Calu3 (cell line): ENCODE results near the gene HBD. TPM values are rescaled to one million over a fixed set of nuclear protein-coding genes. Genes with fewer than 3 reads are reported as not detected.

Experiments used
- BruUV-seq: library from RNA; stranded (reverse); fragments of 400-500 nt; replicated peaks from 2 replicates; lab custom pipeline; 2021; lab: Mats Ljungman, UMichigan
- CTCF ChIA-PET: fragments of 300-600 bp; sonication (Branson Sonifier 250); formaldehyde crosslinking; loops from one replicate; lab custom pipeline; 2022; ENCODE audit warnings: antibody characterized with exemption; lab: Charles Lee
- DNase-seq: peaks from one replicate; pipeline ENCODE4 v3.0.0; 2022
- H3K27ac Mint-ChIP-seq: one replicate; pipeline ENCODE4 v1.8.0; 2022; ENCODE audit warnings: mixed read lengths; ENCODE audit not compliant: unreplicated experiment
- H3K27me3 Mint-ChIP-seq: one replicate; pipeline ENCODE4 v1.8.0; 2022; ENCODE audit warnings: mixed read lengths; ENCODE audit not compliant: unreplicated experiment
- H3K36me3 Mint-ChIP-seq: one replicate; pipeline ENCODE4 v1.8.0; 2022; ENCODE audit warnings: mild to moderate bottlenecking, moderate library complexity, mixed read lengths; ENCODE audit not compliant: insufficient read depth, unreplicated experiment
- H3K4me1 Mint-ChIP-seq: one replicate; pipeline ENCODE4 v1.8.0; 2022; ENCODE audit warnings: mild to moderate bottlenecking, low read depth, mixed read lengths; ENCODE audit not compliant: unreplicated experiment
- H3K4me3 Mint-ChIP-seq: one replicate; pipeline ENCODE4 v1.8.0; 2022; ENCODE audit warnings: mild to moderate bottlenecking, low read depth, moderate library complexity, mixed read lengths; ENCODE audit not compliant: unreplicated experiment
- H3K9me3 Mint-ChIP-seq: one replicate; pipeline ENCODE4 v1.8.0; 2022; ENCODE audit warnings: low read depth, mixed read lengths; ENCODE audit not compliant: unreplicated experiment
- CTCF ChIP-seq: fragments of 200-600 bp; IDR thresholded peaks from one replicate; pipeline ENCODE4 v1.8.0; 2022; ENCODE audit warnings: antibody characterized with exemption; ENCODE audit not compliant: unreplicated experiment
- intact Hi-C: fragments of 100-400 bp; cut with micrococcal nuclease; formaldehyde crosslinking; loops from one replicate; pipeline ENCODE4 v1.10.0; 2022; ENCODE audit not compliant: unreplicated experiment
- total RNA-seq: library from RNA; stranded (reverse); gene quantifications from 2 replicates; pipeline ENCODE4 v1.2.3, GENCODE V29; 2022

Gene HBD
- total RNA-seq, 1 experiment from 2014 or later = not detected

- no peak for TF ChIP-seq CTCF
- Mint-ChIP-seq H3K27ac (no peak overlapping the region), H3K36me3 (no peaks in the 10 kb centered on the region), H3K4me1 (no peaks in the 10 kb centered on the region), H3K27me3 (peaks cover 6% of the 10 kb centered on the region), H3K9me3 (no peaks in the 10 kb centered on the region), H3K4me3 (no peak overlapping the region)
- CTCF ChIA-PET = no interaction called here
- no TSS peak for BruUV-seq
- intact Hi-C loops = no loop called here
- DNase-seq = no peak
These were observed 5.8 kb upstream of the HBD start for GRCh38 chr11:5240056-5240455.

GRCh38 chr11:5239046-5239445, 4.8 kb upstream of the HBD start:
- Mint-ChIP-seq H3K27me3 (no peaks in the 10 kb centered on the region), H3K4me1 (no peaks in the 10 kb centered on the region), H3K4me3 (no peak overlapping the region), H3K9me3 (no peaks in the 10 kb centered on the region), H3K36me3 (no peaks in the 10 kb centered on the region), H3K27ac (no peak overlapping the region)
- CTCF ChIA-PET = no interaction called here
- no peak for TF ChIP-seq CTCF
- DNase-seq = no peak
- intact Hi-C loops = no loop called here
- no TSS peak for BruUV-seq

GRCh38 chr11:5238486-5238885, 4.2 kb upstream of the HBD start:
- Mint-ChIP-seq H3K4me1 (no peaks in the 10 kb centered on the region), H3K4me3 (no peak overlapping the region), H3K36me3 (no peaks in the 10 kb centered on the region), H3K27me3 (no peaks in the 10 kb centered on the region), H3K9me3 (no peaks in the 10 kb centered on the region), H3K27ac (no peak overlapping the region)
- CTCF ChIA-PET = no interaction called here
- TF ChIP-seq CTCF = no peak
- DNase-seq = no peak
- intact Hi-C loops = no loop called here
- no TSS peak for BruUV-seq

GRCh38 chr11:5237420-5237819, 3.1 kb upstream of the HBD start:
- TF ChIP-seq CTCF = no peak
- no peaks in the 10 kb centered on the region for H3K9me3 Mint-ChIP-seq
- no TSS peak for BruUV-seq
- H3K4me3 Mint-ChIP-seq = no peak overlapping the region
- H3K36me3 Mint-ChIP-seq = no peaks in the 10 kb centered on the region
- CTCF ChIA-PET = no interaction called here
- H3K4me1 Mint-ChIP-seq = no peaks in the 10 kb centered on the region
- intact Hi-C loops = no loop called here
- H3K27ac Mint-ChIP-seq = no peak overlapping the region
- H3K27me3 Mint-ChIP-seq = no peaks in the 10 kb centered on the region
- no peak for DNase-seq
